A549 (cell line): ENCODE data around the gene TERF2IP. TPM values are rescaled to one million over a fixed set of nuclear protein-coding genes. Genes with fewer than 3 reads are reported as not detected.

Source experiments
- ATAC-seq, 2 experiments: fragments of 200-7000 bp in 1 of 2; fragments of >200 bp in 1 of 2; cut with Nextera tagmentation in 1 of 2; cut with Tn5 transposase in 1 of 2; 3 replicates each; pipeline versions ENCODE4 v1.8.0 to v1.9.1; 2018 to 2020; ENCODE audit warnings: mild to moderate bottlenecking in 1 of 2, moderate library complexity in 1 of 2
- CTCF ChIA-PET: fragments of 300-600 bp; sonication (Branson Sonifier 250); formaldehyde crosslinking; extraction: SDS; loops from one replicate; lab custom pipeline; 2021; ENCODE audit warnings: antibody characterized with exemption, inconsistent platforms; lab: Yijun Ruan, JAX
- POLR2A ChIA-PET: fragments of 350-600 bp; formaldehyde crosslinking; extraction: SDS; loops from one replicate; lab custom pipeline; 2021; ENCODE audit warnings: antibody characterized with exemption, inconsistent platforms; lab: Yijun Ruan, JAX
- DNase-seq, 2 experiments: peaks; one replicate each; pipeline versions ENCODE4 v3.0.0 to v3.0.0-alpha.2; 2011 to 2016; ENCODE audit warnings: low read depth in 1 of 2, low spot score in 1 of 2
- FAIRE-seq: peaks from 2 replicates; lab custom pipeline; 2011; peaks lifted over from hg19 to GRCh38; lab: Jason Lieb, UNC
- H3K27ac ChIP-seq, 2 experiments: fragments of >200 bp; sonication (Bioruptor Twin); formaldehyde crosslinking; 3 replicates each; pipeline ENCODE4 v1.5.1; 2016 to 2017
- H3K4me1 ChIP-seq: fragments of >200 bp; sonication (Bioruptor Twin); formaldehyde crosslinking; 3 replicates; pipeline ENCODE4 v1.6.1; 2016
- H3K4me2 ChIP-seq: fragments of >200 bp; sonication (Bioruptor Twin); formaldehyde crosslinking; 3 replicates; pipeline ENCODE4 v1.6.1; 2016
- H3K4me3 ChIP-seq: fragments of >200 bp; sonication (Bioruptor Twin); formaldehyde crosslinking; 3 replicates; pipeline ENCODE4 v1.5.1; 2016
- H3K9me3 ChIP-seq: fragments of >200 bp; sonication (Bioruptor Twin); formaldehyde crosslinking; 3 replicates; pipeline ENCODE4 v1.6.1; 2016
- CBX8 ChIP-seq: fragments of 200-600 bp; sonication (generic); IDR thresholded peaks from 2 replicates; pipeline ENCODE4 v1.6.1; 2016
- CHD2 ChIP-seq: fragments of 150-350 bp; IDR thresholded peaks from 2 replicates; pipeline ENCODE4 v1.6.1; 2014; ENCODE audit warnings: low read length; ENCODE audit not compliant: partially characterized antibody
- CHD4 ChIP-seq: fragments of 200-600 bp; sonication (generic); IDR thresholded peaks from 2 replicates; pipeline ENCODE4 v1.6.1; 2016; ENCODE audit warnings: antibody characterized with exemption, mild to moderate bottlenecking, borderline replicate concordance
- EHMT2 ChIP-seq: fragments of 200-600 bp; sonication (generic); IDR thresholded peaks from 2 replicates; pipeline ENCODE4 v1.6.1; 2016; ENCODE audit warnings: antibody characterized with exemption, low read depth, mild to moderate bottlenecking, moderate library complexity
- EP300 ChIP-seq, 2 experiments: fragments of >200 bp; sonication (Bioruptor Twin); formaldehyde crosslinking; IDR thresholded peaks; 2 replicates in 1 of 2; 3 replicates in 1 of 2; pipeline ENCODE4 v1.6.1; 2016 to 2017
- ESRRA ChIP-seq: fragments of 150-350 bp; IDR thresholded peaks from 2 replicates; pipeline ENCODE4 v1.6.1; 2014; ENCODE audit warnings: mild to moderate bottlenecking, low read length, borderline replicate concordance
- FOSB ChIP-seq: fragments of 250-450 bp; sonication (Bioruptor Pico); IDR thresholded peaks from 2 replicates; pipeline ENCODE4 v1.5.0; 2020; ENCODE audit warnings: mild to moderate bottlenecking, moderate library complexity
- FOXS1 ChIP-seq: fragments of 250-450 bp; sonication (Bioruptor Pico); IDR thresholded peaks from 2 replicates; pipeline ENCODE4 v1.5.0; 2020; ENCODE audit warnings: mild to moderate bottlenecking, moderate library complexity
- HES2 ChIP-seq: fragments of >200 bp; sonication (Bioruptor Twin); formaldehyde crosslinking; IDR thresholded peaks from 2 replicates; pipeline ENCODE4 v1.6.1; 2016
- HOXB13 ChIP-seq: fragments of 250-450 bp; sonication (Bioruptor Pico); IDR thresholded peaks from 2 replicates; pipeline ENCODE4 v1.5.0; 2020; ENCODE audit warnings: low read depth, mild to moderate bottlenecking, moderate library complexity
- HOXB5 ChIP-seq: fragments of 250-450 bp; sonication (Bioruptor Pico); IDR thresholded peaks from 2 replicates; pipeline ENCODE4 v1.5.0; 2020; ENCODE audit warnings: mild to moderate bottlenecking, moderate library complexity
- JUN ChIP-seq, 2 experiments: fragments of >200 bp; sonication (Bioruptor Twin); formaldehyde crosslinking; IDR thresholded peaks; 2 replicates in 1 of 2; 3 replicates in 1 of 2; pipeline ENCODE4 v1.6.1; 2016 to 2017
- KDM1A ChIP-seq: fragments of 200-600 bp; sonication (generic); IDR thresholded peaks from 2 replicates; pipeline ENCODE4 v1.6.1; 2016; ENCODE audit warnings: low read depth, mild to moderate bottlenecking
- KDM5A ChIP-seq: fragments of 200-600 bp; sonication (generic); IDR thresholded peaks from 2 replicates; pipeline ENCODE4 v1.6.1; 2016; ENCODE audit warnings: antibody characterized with exemption, mild to moderate bottlenecking
- PHF8 ChIP-seq: fragments of 200-600 bp; sonication (generic); IDR thresholded peaks from 2 replicates; pipeline ENCODE4 v1.6.1; 2016; ENCODE audit warnings: low read depth, mild to moderate bottlenecking, antibody characterized with exemption, moderate library complexity, borderline replicate concordance
- POLR2A ChIP-seq: IDR thresholded peaks from 2 replicates; pipeline ENCODE4 v1.6.1; 2012; ENCODE audit warnings: mild to moderate bottlenecking, low read length
- POLR2AphosphoS2 ChIP-seq: conservative IDR thresholded peaks from 2 replicates; pipeline ENCODE4 v1.6.1; 2012; ENCODE audit warnings: low read length, improper control_type of control experiment, inconsistent platforms
- RCOR1 ChIP-seq: fragments of 150-350 bp; IDR thresholded peaks from 2 replicates; pipeline ENCODE4 v1.6.1; 2014; ENCODE audit warnings: antibody characterized with exemption, low read length, low read depth
- RFX5 ChIP-seq: fragments of 450-650 bp; IDR thresholded peaks from 2 replicates; pipeline ENCODE4 v1.7.1; 2014; ENCODE audit warnings: antibody characterized with exemption, mild to moderate bottlenecking, moderate library complexity
- RNF2 ChIP-seq: fragments of 200-600 bp; sonication (generic); IDR thresholded peaks from 2 replicates; pipeline ENCODE4 v1.6.1; 2016; ENCODE audit warnings: low read depth, mild to moderate bottlenecking, antibody characterized with exemption, moderate library complexity, borderline replicate concordance
- WGBS: methylation state at CpG from one replicate; pipeline ENCODE4 v1.1.6; 2017; ENCODE audit errors: missing lambda C conversion rate; 5-methylcytosine and 5-hydroxymethylcytosine counted together
- polyA plus RNA-seq, 4 experiments: library from polyadenylated mRNA; depleted of rRNA in 3 of 4; stranded (reverse); fragments of >200 nt; fragmentation: RNase III in 1 of 4; extraction: RNeasy Plus Mini Kit Qiagen cat#74134 plus additional on column Dnase treatment in 1 of 4; gene quantifications; 2 replicates in 3 of 4; 3 replicates in 1 of 4; pipeline ENCODE4 v1.2.3, GENCODE V29; 2011 to 2017
- TF ChIP-seq, protein P1 (sequence below): fragments of 150-350 bp; IDR thresholded peaks from 2 replicates; pipeline ENCODE4 v1.6.1; 2014; ENCODE audit warnings: low read depth, mild to moderate bottlenecking, low read length
- TF ChIP-seq, protein P2 (sequence below): fragments of >200 bp; sonication (Bioruptor Twin); formaldehyde crosslinking; IDR thresholded peaks from 3 replicates; pipeline ENCODE4 v1.6.1; 2016
- TF ChIP-seq, protein P3 (sequence below): fragments of >200 bp; sonication (Bioruptor Twin); formaldehyde crosslinking; IDR thresholded peaks from 3 replicates; pipeline ENCODE4 v1.5.1; 2016

Gene TERF2IP
- polyA plus RNA-seq, 2 of the 4 experiments (the other 2 are of a cell fraction) = 26.7 to 37.9 TPM

GRCh38 chr16:75658175-75658574, 10.6 kb downstream of the TERF2IP start:
- no peak overlapping the region for H3K4me2 ChIP-seq
- TF ChIP-seq CBX8 (no peak), POLR2A (no peak), JUN (IDR thresholded peaks at IDR 0.05) (no peak), RFX5 (no peak), PHF8 (no peak), EP300 (IDR thresholded peaks at IDR 0.05) (no peak), HOXB5 (CRISPR knock-in tag) (no peak), EHMT2 (no peak)
- TF ChIP-seq, protein P1, sequence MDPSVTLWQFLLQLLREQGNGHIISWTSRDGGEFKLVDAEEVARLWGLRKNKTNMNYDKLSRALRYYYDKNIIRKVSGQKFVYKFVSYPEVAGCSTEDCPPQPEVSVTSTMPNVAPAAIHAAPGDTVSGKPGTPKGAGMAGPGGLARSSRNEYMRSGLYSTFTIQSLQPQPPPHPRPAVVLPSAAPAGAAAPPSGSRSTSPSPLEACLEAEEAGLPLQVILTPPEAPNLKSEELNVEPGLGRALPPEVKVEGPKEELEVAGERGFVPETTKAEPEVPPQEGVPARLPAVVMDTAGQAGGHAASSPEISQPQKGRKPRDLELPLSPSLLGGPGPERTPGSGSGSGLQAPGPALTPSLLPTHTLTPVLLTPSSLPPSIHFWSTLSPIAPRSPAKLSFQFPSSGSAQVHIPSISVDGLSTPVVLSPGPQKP = no peak
- TF ChIP-seq, protein P2, sequence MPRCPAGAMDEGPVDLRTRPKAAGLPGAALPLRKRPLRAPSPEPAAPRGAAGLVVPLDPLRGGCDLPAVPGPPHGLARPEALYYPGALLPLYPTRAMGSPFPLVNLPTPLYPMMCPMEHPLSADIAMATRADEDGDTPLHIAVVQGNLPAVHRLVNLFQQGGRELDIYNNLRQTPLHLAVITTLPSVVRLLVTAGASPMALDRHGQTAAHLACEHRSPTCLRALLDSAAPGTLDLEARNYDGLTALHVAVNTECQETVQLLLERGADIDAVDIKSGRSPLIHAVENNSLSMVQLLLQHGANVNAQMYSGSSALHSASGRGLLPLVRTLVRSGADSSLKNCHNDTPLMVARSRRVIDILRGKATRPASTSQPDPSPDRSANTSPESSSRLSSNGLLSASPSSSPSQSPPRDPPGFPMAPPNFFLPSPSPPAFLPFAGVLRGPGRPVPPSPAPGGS = no peak
- no peaks in the 10 kb centered on the region for H3K4me1 ChIP-seq
- DNase-seq (no peak), ATAC-seq (no peak), FAIRE-seq (no peak)
- CTCF ChIA-PET = no interaction called here
- H3K4me3 ChIP-seq = no peak overlapping the region
- POLR2A ChIA-PET = no interaction called here
- H3K9me3 ChIP-seq = no peaks in the 10 kb centered on the region
- no peak overlapping the region for H3K27ac ChIP-seq
- WGBS = 78% methylated on average over 2 of the region's 2 CpGs

DNA sequence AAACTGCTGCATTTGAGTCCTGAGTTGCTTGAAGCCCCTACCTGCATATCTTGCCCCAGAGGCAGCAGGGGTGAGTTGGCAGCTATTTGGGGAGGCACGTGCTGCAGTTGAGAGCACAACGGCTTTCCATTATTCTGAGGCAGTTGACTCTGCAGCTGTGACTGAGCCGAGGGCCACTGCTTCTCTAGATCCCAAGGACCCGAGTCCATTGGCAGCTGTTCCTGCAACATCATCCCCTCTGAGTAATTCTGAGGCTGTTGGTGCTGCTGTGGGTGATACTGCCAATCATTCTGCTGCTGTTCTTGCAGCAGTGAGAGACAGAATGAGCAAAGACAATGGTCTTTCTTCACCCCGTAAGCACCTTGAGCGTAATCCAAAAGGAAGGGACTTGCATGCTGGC, 12.7 kb downstream of the TERF2IP start:
- TF ChIP-seq KDM5A = no peak
- no peak for TF ChIP-seq RCOR1
- TF ChIP-seq CHD2 = no peak
- no peak for TF ChIP-seq EP300 (IDR thresholded peaks at IDR 0.05)
- TF ChIP-seq JUN (IDR thresholded peaks at IDR 0.05) = no peak
- TF ChIP-seq HES2 = no peak
- DNase-seq (no peak), FAIRE-seq (no peak), ATAC-seq (no peak)
- Histone ChIP-seq H3K27ac (no peak overlapping the region), H3K9me3 (no peaks in the 10 kb centered on the region), H3K4me1 (no peaks in the 10 kb centered on the region), H3K4me2 (no peak overlapping the region), H3K4me3 (no peak overlapping the region)
- ChIA-PET POLR2A (interaction anchor here (0.7 kb wide), 1 partner anchor 54 kb away, joined by 4 read pairs; no protein-coding TSS in a partner anchor), CTCF (no interaction called here)
- 84% methylated on average over 6 of the region's 6 CpGs for WGBS

GRCh38 chr16:75660726-75661302, 13.2 kb downstream of the TERF2IP start:
- Histone ChIP-seq H3K4me2 (no peak overlapping the region), H3K4me3 (no peak overlapping the region), H3K9me3 (no peaks in the 10 kb centered on the region)
- TF ChIP-seq EP300 (IDR thresholded peaks at IDR 0.05) (no peak), POLR2AphosphoS2 (no peak), ESRRA (no peak), RCOR1 (no peak), RNF2 (no peak), POLR2A (no peak), FOXS1 (no peak), FOSB (CRISPR knock-in tag) (no peak), HOXB13 (CRISPR knock-in tag) (no peak), CHD4 (no peak), KDM1A (no peak)
- TF ChIP-seq, protein P3, sequence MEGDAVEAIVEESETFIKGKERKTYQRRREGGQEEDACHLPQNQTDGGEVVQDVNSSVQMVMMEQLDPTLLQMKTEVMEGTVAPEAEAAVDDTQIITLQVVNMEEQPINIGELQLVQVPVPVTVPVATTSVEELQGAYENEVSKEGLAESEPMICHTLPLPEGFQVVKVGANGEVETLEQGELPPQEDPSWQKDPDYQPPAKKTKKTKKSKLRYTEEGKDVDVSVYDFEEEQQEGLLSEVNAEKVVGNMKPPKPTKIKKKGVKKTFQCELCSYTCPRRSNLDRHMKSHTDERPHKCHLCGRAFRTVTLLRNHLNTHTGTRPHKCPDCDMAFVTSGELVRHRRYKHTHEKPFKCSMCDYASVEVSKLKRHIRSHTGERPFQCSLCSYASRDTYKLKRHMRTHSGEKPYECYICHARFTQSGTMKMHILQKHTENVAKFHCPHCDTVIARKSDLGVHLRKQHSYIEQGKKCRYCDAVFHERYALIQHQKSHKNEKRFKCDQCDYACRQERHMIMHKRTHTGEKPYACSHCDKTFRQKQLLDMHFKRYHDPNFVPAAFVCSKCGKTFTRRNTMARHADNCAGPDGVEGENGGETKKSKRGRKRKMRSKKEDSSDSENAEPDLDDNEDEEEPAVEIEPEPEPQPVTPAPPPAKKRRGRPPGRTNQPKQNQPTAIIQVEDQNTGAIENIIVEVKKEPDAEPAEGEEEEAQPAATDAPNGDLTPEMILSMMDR = no peak
- TF ChIP-seq, protein P2 = no peak
- TF ChIP-seq, all 56 proteins: peak for 0
- DNase-seq = no peak
- no peak for FAIRE-seq
- ChIA-PET CTCF (no interaction called here), POLR2A (no interaction called here)
- WGBS = 79% methylated on average over 4 of the region's 4 CpGs
- H3K27ac ChIP-seq = no peak overlapping the region
- no peak for ATAC-seq
- no peaks in the 10 kb centered on the region for H3K4me1 ChIP-seq
